OCI-LY1 (cell line): ENCODE data around the gene LRRC36.

Experiments
- EZH2 ChIP-seq: fragments of 200-600 bp; sonication (generic), shearing (Covaris generic); IDR thresholded peaks from 2 replicates; pipeline ENCODE4 v1.8.0; 2017; ENCODE audit warnings: borderline replicate concordance, mixed run types, mild to moderate bottlenecking, antibody characterized with exemption, low read length, moderate library complexity, mixed read lengths
- TF ChIP-seq, protein P1 (sequence below): fragments of 200-600 bp; sonication (generic), shearing (Covaris generic); IDR thresholded peaks from 2 replicates; pipeline ENCODE4 v1.5.1; 2017; ENCODE audit warnings: mild to moderate bottlenecking, antibody characterized with exemption, low read length, moderate library complexity, mixed read lengths

GRCh38 chr16:67387479-67388079, 61.0 kb downstream of the LRRC36 start:
- TF ChIP-seq, protein P1, sequence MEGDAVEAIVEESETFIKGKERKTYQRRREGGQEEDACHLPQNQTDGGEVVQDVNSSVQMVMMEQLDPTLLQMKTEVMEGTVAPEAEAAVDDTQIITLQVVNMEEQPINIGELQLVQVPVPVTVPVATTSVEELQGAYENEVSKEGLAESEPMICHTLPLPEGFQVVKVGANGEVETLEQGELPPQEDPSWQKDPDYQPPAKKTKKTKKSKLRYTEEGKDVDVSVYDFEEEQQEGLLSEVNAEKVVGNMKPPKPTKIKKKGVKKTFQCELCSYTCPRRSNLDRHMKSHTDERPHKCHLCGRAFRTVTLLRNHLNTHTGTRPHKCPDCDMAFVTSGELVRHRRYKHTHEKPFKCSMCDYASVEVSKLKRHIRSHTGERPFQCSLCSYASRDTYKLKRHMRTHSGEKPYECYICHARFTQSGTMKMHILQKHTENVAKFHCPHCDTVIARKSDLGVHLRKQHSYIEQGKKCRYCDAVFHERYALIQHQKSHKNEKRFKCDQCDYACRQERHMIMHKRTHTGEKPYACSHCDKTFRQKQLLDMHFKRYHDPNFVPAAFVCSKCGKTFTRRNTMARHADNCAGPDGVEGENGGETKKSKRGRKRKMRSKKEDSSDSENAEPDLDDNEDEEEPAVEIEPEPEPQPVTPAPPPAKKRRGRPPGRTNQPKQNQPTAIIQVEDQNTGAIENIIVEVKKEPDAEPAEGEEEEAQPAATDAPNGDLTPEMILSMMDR, result no peak
- no peak for TF ChIP-seq EZH2
